ENCODE results near the gene TRDN.

The TRDN gene

GRCh38 chr6:123550052-123550617 is 86.6 kb downstream of the TRDN start:
- H3K27me3 ChIP-seq (ENCODE audit: control insufficient read depth, insufficient read depth, low read length): no peaks in the 10 kb centered on the region
- H3K27ac ChIP-seq (ENCODE audit: low read depth, low read length): no peak overlapping the region
- H3K36me3 ChIP-seq (ENCODE audit: control insufficient read depth, insufficient read depth, low read length): no peaks in the 10 kb centered on the region
- H3K4me1 ChIP-seq (ENCODE audit: control insufficient read depth, insufficient read depth, low read length): no peaks in the 10 kb centered on the region
- no peak overlapping the region for H3K9ac ChIP-seq (ENCODE audit: low read length)
- H3K4me3 ChIP-seq (ENCODE audit: low read length): no peak overlapping the region

GRCh38 chr6:123549476-123549875 is 87.3 kb downstream of the TRDN start:
- H3K9ac ChIP-seq (ENCODE audit: low read length): no peak overlapping the region
- H3K36me3 ChIP-seq (ENCODE audit: control insufficient read depth, insufficient read depth, low read length): no peaks in the 10 kb centered on the region
- no peaks in the 10 kb centered on the region for H3K27me3 ChIP-seq (ENCODE audit: control insufficient read depth, insufficient read depth, low read length)
- H3K27ac ChIP-seq (ENCODE audit: low read depth, low read length): no peak overlapping the region
- no peak overlapping the region for H3K4me3 ChIP-seq (ENCODE audit: low read length)
- no peaks in the 10 kb centered on the region for H3K4me1 ChIP-seq (ENCODE audit: control insufficient read depth, insufficient read depth, low read length)

- no peak overlapping the region for H3K4me3 ChIP-seq (ENCODE audit: low read length)
- H3K4me1 ChIP-seq (ENCODE audit: control insufficient read depth, insufficient read depth, low read length): no peaks in the 10 kb centered on the region
- no peaks in the 10 kb centered on the region for H3K27me3 ChIP-seq (ENCODE audit: control insufficient read depth, insufficient read depth, low read length)
- no peak overlapping the region for H3K27ac ChIP-seq (ENCODE audit: low read depth, low read length)
- H3K9ac ChIP-seq (ENCODE audit: low read length): no peak overlapping the region
- H3K36me3 ChIP-seq (ENCODE audit: control insufficient read depth, insufficient read depth, low read length): no peaks in the 10 kb centered on the region
Observed at GRCh38 chr6:123547216-123547978, 89.4 kb downstream of the TRDN start.

- Histone ChIP-seq H3K4me3 (ENCODE audit: low read length) (no peak overlapping the region), H3K36me3 (ENCODE audit: control insufficient read depth, insufficient read depth, low read length) (no peaks in the 10 kb centered on the region), H3K4me1 (ENCODE audit: control insufficient read depth, insufficient read depth, low read length) (no peaks in the 10 kb centered on the region), H3K27ac (ENCODE audit: low read depth, low read length) (no peak overlapping the region), H3K27me3 (ENCODE audit: control insufficient read depth, insufficient read depth, low read length) (no peaks in the 10 kb centered on the region), H3K9ac (ENCODE audit: low read length) (no peak overlapping the region)
Observed at GRCh38 chr6:123546537-123546936, 90.2 kb downstream of the TRDN start.

GRCh38 chr6:123541462-123541861 is 95.3 kb downstream of the TRDN start:
- H3K9ac ChIP-seq (ENCODE audit: low read length): no peak overlapping the region
- H3K27me3 ChIP-seq (ENCODE audit: control insufficient read depth, insufficient read depth, low read length): no peaks in the 10 kb centered on the region
- no peak overlapping the region for H3K27ac ChIP-seq (ENCODE audit: low read depth, low read length)
- no peak overlapping the region for H3K4me3 ChIP-seq (ENCODE audit: low read length)
- no peaks in the 10 kb centered on the region for H3K4me1 ChIP-seq (ENCODE audit: control insufficient read depth, insufficient read depth, low read length)
- no peaks in the 10 kb centered on the region for H3K36me3 ChIP-seq (ENCODE audit: control insufficient read depth, insufficient read depth, low read length)

- Histone ChIP-seq H3K4me1 (ENCODE audit: control insufficient read depth, insufficient read depth, low read length) (no peaks in the 10 kb centered on the region), H3K4me3 (ENCODE audit: low read length) (no peak overlapping the region), H3K36me3 (ENCODE audit: control insufficient read depth, insufficient read depth, low read length) (no peaks in the 10 kb centered on the region), H3K27me3 (ENCODE audit: control insufficient read depth, insufficient read depth, low read length) (no peaks in the 10 kb centered on the region), H3K9ac (ENCODE audit: low read length) (no peak overlapping the region), H3K27ac (ENCODE audit: low read depth, low read length) (no peak overlapping the region)
Observed at GRCh38 chr6:123533862-123534648, 102.7 kb downstream of the TRDN start.

GRCh38 chr6:123529843-123530242 is 106.9 kb downstream of the TRDN start:
- Histone ChIP-seq H3K4me3 (ENCODE audit: low read length) (no peak overlapping the region), H3K9ac (ENCODE audit: low read length) (no peak overlapping the region), H3K27me3 (ENCODE audit: control insufficient read depth, insufficient read depth, low read length) (no peaks in the 10 kb centered on the region), H3K27ac (ENCODE audit: low read depth, low read length) (no peak overlapping the region), H3K36me3 (ENCODE audit: control insufficient read depth, insufficient read depth, low read length) (no peaks in the 10 kb centered on the region), H3K4me1 (ENCODE audit: control insufficient read depth, insufficient read depth, low read length) (no peaks in the 10 kb centered on the region)

GRCh38 chr6:123529058-123529457 is 107.7 kb downstream of the TRDN start:
- Histone ChIP-seq H3K36me3 (ENCODE audit: control insufficient read depth, insufficient read depth, low read length) (no peaks in the 10 kb centered on the region), H3K27ac (ENCODE audit: low read depth, low read length) (no peak overlapping the region), H3K27me3 (ENCODE audit: control insufficient read depth, insufficient read depth, low read length) (no peaks in the 10 kb centered on the region), H3K9ac (ENCODE audit: low read length) (no peak overlapping the region), H3K4me1 (ENCODE audit: control insufficient read depth, insufficient read depth, low read length) (no peaks in the 10 kb centered on the region), H3K4me3 (ENCODE audit: low read length) (no peak overlapping the region)

- H3K36me3 ChIP-seq (ENCODE audit: control insufficient read depth, insufficient read depth, low read length): no peaks in the 10 kb centered on the region
Observed at GRCh38 chr6:123527406-123527805, 109.3 kb downstream of the TRDN start.

GRCh38 chr6:123526128-123526527 is 110.6 kb downstream of the TRDN start:
- no peaks in the 10 kb centered on the region for H3K36me3 ChIP-seq (ENCODE audit: control insufficient read depth, insufficient read depth, low read length)
- no peak overlapping the region for H3K27ac ChIP-seq (ENCODE audit: low read depth, low read length)
- no peaks in the 10 kb centered on the region for H3K4me1 ChIP-seq (ENCODE audit: control insufficient read depth, insufficient read depth, low read length)
- H3K4me3 ChIP-seq (ENCODE audit: low read length): no peak overlapping the region
- no peaks in the 10 kb centered on the region for H3K27me3 ChIP-seq (ENCODE audit: control insufficient read depth, insufficient read depth, low read length)
- no peak overlapping the region for H3K9ac ChIP-seq (ENCODE audit: low read length)

More at GRCh38 chr6:123527406-123527805, 109.3 kb downstream of the TRDN start:
- Histone ChIP-seq H3K27ac (ENCODE audit: low read depth, low read length) (no peak overlapping the region), H3K27me3 (ENCODE audit: control insufficient read depth, insufficient read depth, low read length) (no peaks in the 10 kb centered on the region), H3K4me3 (ENCODE audit: low read length) (no peak overlapping the region), H3K4me1 (ENCODE audit: control insufficient read depth, insufficient read depth, low read length) (no peaks in the 10 kb centered on the region), H3K9ac (ENCODE audit: low read length) (no peak overlapping the region)

GRCh38 chr6:123524781-123525180 is 112.0 kb downstream of the TRDN start:
- no peaks in the 10 kb centered on the region for H3K36me3 ChIP-seq (ENCODE audit: control insufficient read depth, insufficient read depth, low read length)
- H3K9ac ChIP-seq (ENCODE audit: low read length): no peak overlapping the region
- no peaks in the 10 kb centered on the region for H3K27me3 ChIP-seq (ENCODE audit: control insufficient read depth, insufficient read depth, low read length)
- no peaks in the 10 kb centered on the region for H3K4me1 ChIP-seq (ENCODE audit: control insufficient read depth, insufficient read depth, low read length)
- no peak overlapping the region for H3K4me3 ChIP-seq (ENCODE audit: low read length)
- H3K27ac ChIP-seq (ENCODE audit: low read depth, low read length): no peak overlapping the region

- Histone ChIP-seq H3K36me3 (ENCODE audit: control insufficient read depth, insufficient read depth, low read length) (no peaks in the 10 kb centered on the region), H3K4me1 (ENCODE audit: control insufficient read depth, insufficient read depth, low read length) (no peaks in the 10 kb centered on the region), H3K27me3 (ENCODE audit: control insufficient read depth, insufficient read depth, low read length) (no peaks in the 10 kb centered on the region), H3K27ac (ENCODE audit: low read depth, low read length) (no peak overlapping the region), H3K4me3 (ENCODE audit: low read length) (no peak overlapping the region), H3K9ac (ENCODE audit: low read length) (no peak overlapping the region)
Observed at GRCh38 chr6:123520217-123520616, 116.5 kb downstream of the TRDN start.
